Karpas-422 (cell line): Measurements from ENCODE around the gene RBP5. TPM values are rescaled to one million over a fixed set of nuclear protein-coding genes. Genes with fewer than 3 reads are reported as not detected.

Experiments
- DNase-seq: peaks from one replicate; pipeline ENCODE4 v3.0.0-alpha.2; 2015
- H2AFZ ChIP-seq: fragments of 200-600 bp; sonication (generic); 2 replicates; pipeline ENCODE4 v1.6.1; 2014; ENCODE audit warnings: antibody characterized with exemption, low read length, mixed read lengths
- H3K27ac ChIP-seq: fragments of 200-600 bp; sonication (generic); 2 replicates; pipeline ENCODE4 v1.5.1; 2014; ENCODE audit warnings: mild to moderate bottlenecking, low read length, moderate library complexity
- H3K27me3 ChIP-seq: fragments of 200-600 bp; sonication (generic); 2 replicates; pipeline ENCODE4 v1.6.1; 2014; ENCODE audit warnings: low read length, mixed read lengths
- H3K36me3 ChIP-seq: fragments of 200-600 bp; sonication (generic); 2 replicates; pipeline ENCODE4 v1.6.1; 2014; ENCODE audit warnings: low read length, mixed read lengths; ENCODE audit not compliant: insufficient read depth
- H3K4me1 ChIP-seq: fragments of 200-600 bp; sonication (generic); 2 replicates; pipeline ENCODE4 v1.6.1; 2014; ENCODE audit warnings: mild to moderate bottlenecking, low read length, mixed read lengths
- H3K4me2 ChIP-seq: fragments of 200-600 bp; sonication (generic); 2 replicates; pipeline ENCODE4 v1.6.1; 2014; ENCODE audit warnings: low read length, low read depth, mild to moderate bottlenecking; ENCODE audit not compliant: poor library complexity, severe bottlenecking
- H3K4me3 ChIP-seq: fragments of 200-600 bp; sonication (generic); 2 replicates; pipeline ENCODE4 v1.5.1; 2014; ENCODE audit warnings: mild to moderate bottlenecking, antibody characterized with exemption, low read length, mixed read lengths
- H3K79me2 ChIP-seq: fragments of 200-600 bp; sonication (generic); 2 replicates; pipeline ENCODE4 v1.6.1; 2014; ENCODE audit warnings: mild to moderate bottlenecking, low read length, mixed read lengths
- H3K9ac ChIP-seq: fragments of 200-600 bp; sonication (generic); 2 replicates; pipeline ENCODE4 v1.6.0; 2014; ENCODE audit warnings: low read length
- H3K9me2 ChIP-seq: fragments of 200-600 bp; sonication (generic), shearing (Covaris generic); replicated peaks from 2 replicates; pipeline ENCODE4 v1.6.0; 2014; ENCODE audit warnings: mild to moderate bottlenecking, low read length, moderate library complexity; ENCODE audit not compliant: insufficient read depth
- H3K9me3 ChIP-seq: fragments of 300-700, 200-600 bp; sonication (generic); 2 replicates; pipeline ENCODE4 v1.6.1; 2014; ENCODE audit warnings: low read length, mixed read lengths
- H4K20me1 ChIP-seq: fragments of 200-600 bp; sonication (generic); 2 replicates; pipeline ENCODE4 v1.6.1; 2014; ENCODE audit warnings: mild to moderate bottlenecking, antibody characterized with exemption, low read length, low read depth; ENCODE audit not compliant: insufficient read depth
- small RNA-seq: library from RNA; depleted of rRNA; stranded (forward); fragments of <200 nt; gene quantifications from one replicate; pipeline ENCODE3, GENCODE V24; 2014
- total RNA-seq: library from RNA; depleted of rRNA; stranded (reverse); fragments of >200 nt; shearing (Covaris generic); gene quantifications from 2 replicates; pipeline ENCODE4 v1.2.3, GENCODE V29; 2014; ENCODE audit warnings: low replicate concordance; rRNA removed

The RBP5 gene
- total RNA-seq, 1 experiment from 2014 or later: not detected

DNA sequence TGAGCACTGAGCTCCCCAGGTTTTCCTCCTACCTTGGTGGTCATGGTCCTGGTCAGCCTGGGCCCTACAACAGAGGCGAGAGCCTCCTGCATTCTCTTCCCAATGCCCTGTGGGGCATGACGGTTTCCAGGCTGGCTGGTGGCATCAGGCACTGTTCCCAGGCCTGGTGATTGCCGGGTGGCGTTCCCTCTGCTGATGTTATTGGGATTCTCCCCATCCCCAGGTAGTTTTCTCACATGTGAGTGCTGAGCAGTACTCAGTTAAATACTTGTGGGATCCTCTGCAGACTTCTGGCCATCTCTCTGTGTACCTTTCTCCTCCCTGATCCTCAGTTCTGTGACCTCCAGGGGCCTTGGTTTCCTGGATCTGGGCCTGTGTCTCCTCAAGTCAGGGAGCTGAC, 52.2 kb downstream of the RBP5 start:
- no peaks in the 10 kb centered on the region for H3K9me3 ChIP-seq
- H3K9me2 ChIP-seq: no peaks in the 10 kb centered on the region

DNA sequence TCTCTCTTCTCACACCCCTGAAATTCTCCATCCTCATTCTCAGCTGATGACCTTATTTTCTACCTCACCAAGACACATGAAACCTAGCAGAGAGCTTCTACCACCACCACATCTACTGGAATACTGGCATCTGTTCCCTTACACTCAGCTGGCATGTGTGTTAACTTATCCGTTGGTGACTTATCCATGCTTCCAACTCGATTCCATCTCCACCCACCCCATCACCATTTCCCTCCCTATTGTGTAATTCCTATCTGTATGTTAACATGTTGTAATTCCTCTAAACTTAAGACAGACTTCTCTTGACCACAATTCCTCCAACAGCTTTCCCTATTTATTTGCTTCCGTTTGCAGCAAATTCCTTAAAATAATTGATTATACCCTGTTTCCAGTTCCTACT, 52.8 kb downstream of the RBP5 start:
- no peak for DNase-seq
- Histone ChIP-seq H3K4me1 (no peaks in the 10 kb centered on the region), H3K9me2 (no peaks in the 10 kb centered on the region), H3K4me2 (no peak overlapping the region), H3K79me2 (no peaks in the 10 kb centered on the region), H3K9me3 (no peaks in the 10 kb centered on the region), H3K27ac (no peak overlapping the region), H3K27me3 (no peaks in the 10 kb centered on the region), H3K4me3 (no peak overlapping the region), H3K9ac (no peak overlapping the region), H4K20me1 (no peaks in the 10 kb centered on the region), H3K36me3 (no peaks in the 10 kb centered on the region), H2AFZ (no peak overlapping the region)

More for the DNA sequence above, 52.2 kb downstream of the RBP5 start:
- H3K4me1 ChIP-seq: no peaks in the 10 kb centered on the region
- H3K79me2 ChIP-seq: no peaks in the 10 kb centered on the region
- no peak for DNase-seq
- H3K27me3 ChIP-seq: no peaks in the 10 kb centered on the region
- H3K36me3 ChIP-seq: no peaks in the 10 kb centered on the region
- H3K4me3 ChIP-seq: no peak overlapping the region
- no peak overlapping the region for H3K27ac ChIP-seq
- H3K9ac ChIP-seq: no peak overlapping the region
- no peaks in the 10 kb centered on the region for H4K20me1 ChIP-seq
- H3K4me2 ChIP-seq: no peak overlapping the region
- no peak overlapping the region for H2AFZ ChIP-seq

DNA sequence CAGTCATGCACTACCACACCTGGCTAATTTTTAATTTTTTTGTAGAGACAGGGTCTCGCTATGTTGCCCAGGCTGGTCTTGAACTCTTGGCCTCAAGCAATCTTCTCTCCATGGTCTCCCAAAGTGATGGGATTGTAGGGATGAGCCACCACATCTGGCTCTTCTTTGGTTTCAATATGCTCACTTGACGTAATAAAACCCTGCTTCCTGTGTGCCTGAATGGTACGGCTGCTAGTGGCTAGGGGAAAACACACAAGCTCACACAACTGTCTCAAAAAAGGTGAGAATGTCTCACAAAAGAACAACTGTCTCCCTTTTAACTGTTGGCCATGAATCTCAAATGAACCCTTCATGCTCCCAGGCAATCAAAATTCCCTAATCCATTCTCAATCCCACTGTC, 53.2 kb downstream of the RBP5 start:
- H3K79me2 ChIP-seq: no peaks in the 10 kb centered on the region
- H3K9me3 ChIP-seq: no peaks in the 10 kb centered on the region
- no peak overlapping the region for H3K4me2 ChIP-seq
- H2AFZ ChIP-seq: no peak overlapping the region
- H4K20me1 ChIP-seq: no peaks in the 10 kb centered on the region
- H3K9ac ChIP-seq: no peak overlapping the region
- no peaks in the 10 kb centered on the region for H3K27me3 ChIP-seq
- no peak for DNase-seq
- H3K27ac ChIP-seq: no peak overlapping the region
- no peaks in the 10 kb centered on the region for H3K36me3 ChIP-seq
- H3K4me3 ChIP-seq: no peak overlapping the region
- no peaks in the 10 kb centered on the region for H3K9me2 ChIP-seq
- H3K4me1 ChIP-seq: no peaks in the 10 kb centered on the region

DNA sequence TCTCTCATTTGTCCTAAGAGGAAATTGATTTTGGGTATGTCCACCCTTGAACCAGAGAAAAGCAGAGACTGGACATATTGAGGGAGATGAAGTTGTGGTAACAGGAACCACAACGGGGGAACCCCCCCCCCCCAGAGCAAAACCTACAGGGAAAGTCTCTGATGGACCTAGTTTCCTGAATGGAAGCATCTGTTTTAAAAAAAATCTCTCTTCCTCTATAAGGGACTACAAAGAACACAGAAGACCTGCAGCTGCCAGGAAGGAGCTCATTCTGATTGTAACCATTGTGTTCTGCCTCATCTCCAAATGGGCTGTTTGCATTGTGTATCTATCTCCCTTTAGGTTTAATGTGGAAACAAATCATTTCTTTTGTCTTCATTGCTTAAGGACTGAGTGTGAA, 54.7 kb downstream of the RBP5 start:
- DNase-seq: no peak
- H3K79me2 ChIP-seq: no peaks in the 10 kb centered on the region

More for the DNA sequence above, 54.7 kb downstream of the RBP5 start:
- Histone ChIP-seq H3K4me1 (no peaks in the 10 kb centered on the region), H3K9me3 (no peaks in the 10 kb centered on the region), H3K4me2 (no peak overlapping the region), H3K27ac (no peak overlapping the region), H3K9me2 (no peaks in the 10 kb centered on the region), H3K9ac (no peak overlapping the region), H3K27me3 (no peaks in the 10 kb centered on the region), H4K20me1 (no peaks in the 10 kb centered on the region), H3K36me3 (no peaks in the 10 kb centered on the region), H3K4me3 (no peak overlapping the region), H2AFZ (no peak overlapping the region)

Small RNA genes lying within 50 kb of the gene (small RNA-seq; reads per million reads assigned to genes)
- not detected for gene RNU6-485P

Other genes starting within 250 kb of the RBP5 start
- 8.7 and 9.7 TPM in 2 replicates for gene LRRC23, start 224.1 kb downstream of the RBP5 start, total RNA-seq
- gene ENO2, start 214.3 kb downstream of the RBP5 start, total RNA-seq: 40.3 and 43.1 TPM in 2 replicates
- 8.8 and 11.7 TPM in 2 replicates for gene ATN1, start 200.9 kb downstream of the RBP5 start, total RNA-seq
- not detected in 2 replicates for gene RNU7-1, start 185.1 kb downstream of the RBP5 start, total RNA-seq
- 264 and 402 TPM in 2 replicates for gene C12orf57, start 184.9 kb downstream of the RBP5 start, total RNA-seq
- 411 and 673 TPM in 2 replicates for gene PTPN6, start 177.5 kb downstream of the RBP5 start, total RNA-seq
- gene PHB2, start 158.2 kb downstream of the RBP5 start, total RNA-seq: 353 and 644 TPM in 2 replicates
- gene EMG1, start 158.0 kb downstream of the RBP5 start, total RNA-seq: 56.6 and 71.1 TPM in 2 replicates
- 21.6 and 42.7 TPM in 2 replicates for gene LPCAT3, start 110.4 kb downstream of the RBP5 start, total RNA-seq
- gene C1S, start 68.2 kb downstream of the RBP5 start, total RNA-seq: 4.7 TPM in 1 of 2 replicates, not detected in the other
- 1.5 and 2.8 TPM in 2 replicates for gene C1R, start 36.4 kb downstream of the RBP5 start, total RNA-seq
- 47.7 and 81.5 TPM in 2 replicates for gene C1RL, start 19.7 kb downstream of the RBP5 start, total RNA-seq
- 30.0 and 40.3 TPM in 2 replicates for gene CLSTN3, start 1.5 kb upstream of the RBP5 start, total RNA-seq
- gene PEX5, start 60.8 kb upstream of the RBP5 start, total RNA-seq: 25.9 and 80.8 TPM in 2 replicates
- not detected in 2 replicates for gene ACSM4, start 175.2 kb upstream of the RBP5 start, total RNA-seq